Measurements from ENCODE around the gene PHB1.

PHB1 gene

DNA sequence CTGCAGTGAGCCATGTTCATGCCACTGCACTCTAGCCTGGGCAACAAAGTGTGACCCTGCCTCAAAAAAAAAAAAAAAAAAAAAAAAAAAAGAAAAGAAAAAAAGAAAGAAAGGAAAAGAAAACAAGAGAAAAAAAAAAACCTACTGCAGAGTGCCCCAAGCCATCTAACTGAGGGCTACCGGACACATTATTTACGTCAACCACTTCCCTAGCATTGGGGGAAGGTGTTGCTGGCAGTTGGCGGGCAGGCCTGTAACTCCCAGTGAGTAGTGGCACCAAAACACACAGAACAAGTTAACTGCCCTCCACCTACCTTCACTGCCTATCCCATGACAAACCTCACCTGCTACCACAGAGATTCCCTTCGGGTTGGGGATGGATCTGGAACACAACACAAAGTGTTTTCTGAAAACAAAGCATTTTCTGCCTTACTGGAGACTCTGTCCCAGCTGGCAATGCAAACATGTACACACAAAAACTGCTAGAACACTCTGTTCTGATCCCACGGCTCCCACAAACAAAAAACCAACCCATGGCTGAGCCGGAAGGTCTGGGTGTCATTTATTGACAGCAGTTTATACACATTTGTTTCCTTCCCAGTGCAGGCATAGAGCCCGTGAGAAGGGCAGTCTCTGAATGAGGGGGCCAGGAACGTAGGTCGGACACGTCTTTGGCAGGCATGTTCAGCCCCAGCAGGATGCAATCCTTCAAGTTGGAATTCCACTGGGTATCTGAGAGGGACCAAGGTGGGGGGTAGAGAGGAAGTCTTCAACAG is 11.0 kb downstream of the PHB1 start:
- peak overlapping the region; percentile 51 for H3K27ac ChIP-seq
- TF ChIP-seq, protein P1, sequence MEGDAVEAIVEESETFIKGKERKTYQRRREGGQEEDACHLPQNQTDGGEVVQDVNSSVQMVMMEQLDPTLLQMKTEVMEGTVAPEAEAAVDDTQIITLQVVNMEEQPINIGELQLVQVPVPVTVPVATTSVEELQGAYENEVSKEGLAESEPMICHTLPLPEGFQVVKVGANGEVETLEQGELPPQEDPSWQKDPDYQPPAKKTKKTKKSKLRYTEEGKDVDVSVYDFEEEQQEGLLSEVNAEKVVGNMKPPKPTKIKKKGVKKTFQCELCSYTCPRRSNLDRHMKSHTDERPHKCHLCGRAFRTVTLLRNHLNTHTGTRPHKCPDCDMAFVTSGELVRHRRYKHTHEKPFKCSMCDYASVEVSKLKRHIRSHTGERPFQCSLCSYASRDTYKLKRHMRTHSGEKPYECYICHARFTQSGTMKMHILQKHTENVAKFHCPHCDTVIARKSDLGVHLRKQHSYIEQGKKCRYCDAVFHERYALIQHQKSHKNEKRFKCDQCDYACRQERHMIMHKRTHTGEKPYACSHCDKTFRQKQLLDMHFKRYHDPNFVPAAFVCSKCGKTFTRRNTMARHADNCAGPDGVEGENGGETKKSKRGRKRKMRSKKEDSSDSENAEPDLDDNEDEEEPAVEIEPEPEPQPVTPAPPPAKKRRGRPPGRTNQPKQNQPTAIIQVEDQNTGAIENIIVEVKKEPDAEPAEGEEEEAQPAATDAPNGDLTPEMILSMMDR (conservative IDR thresholded peaks at IDR 0.05), result no peak

DNA sequence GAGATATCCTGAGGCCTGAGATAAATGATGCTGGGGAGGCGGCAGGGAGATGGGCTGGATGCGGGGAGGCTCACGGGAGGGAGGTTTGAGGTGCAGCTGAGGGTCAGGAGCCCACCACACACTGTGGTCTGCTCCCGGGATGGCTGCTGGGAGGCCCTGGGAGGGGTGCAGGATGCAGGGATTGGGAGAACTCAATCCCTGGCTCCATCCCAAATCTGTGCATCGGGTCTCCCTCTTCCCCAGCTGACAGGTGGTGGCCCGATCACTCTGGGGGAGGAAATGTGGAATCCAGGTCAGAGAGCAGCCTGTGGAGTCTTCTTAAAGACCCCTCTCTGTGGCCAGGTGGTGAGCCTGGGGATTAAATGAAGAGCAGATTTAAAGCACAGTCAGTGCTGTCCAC is 12.0 kb downstream of the PHB1 start:
- TF ChIP-seq, protein P1 (conservative IDR thresholded peaks at IDR 0.05), result no peak
- H3K27ac ChIP-seq, result peak overlapping the region; percentile 51; the same call in 1 of the 2 replicates

DNA sequence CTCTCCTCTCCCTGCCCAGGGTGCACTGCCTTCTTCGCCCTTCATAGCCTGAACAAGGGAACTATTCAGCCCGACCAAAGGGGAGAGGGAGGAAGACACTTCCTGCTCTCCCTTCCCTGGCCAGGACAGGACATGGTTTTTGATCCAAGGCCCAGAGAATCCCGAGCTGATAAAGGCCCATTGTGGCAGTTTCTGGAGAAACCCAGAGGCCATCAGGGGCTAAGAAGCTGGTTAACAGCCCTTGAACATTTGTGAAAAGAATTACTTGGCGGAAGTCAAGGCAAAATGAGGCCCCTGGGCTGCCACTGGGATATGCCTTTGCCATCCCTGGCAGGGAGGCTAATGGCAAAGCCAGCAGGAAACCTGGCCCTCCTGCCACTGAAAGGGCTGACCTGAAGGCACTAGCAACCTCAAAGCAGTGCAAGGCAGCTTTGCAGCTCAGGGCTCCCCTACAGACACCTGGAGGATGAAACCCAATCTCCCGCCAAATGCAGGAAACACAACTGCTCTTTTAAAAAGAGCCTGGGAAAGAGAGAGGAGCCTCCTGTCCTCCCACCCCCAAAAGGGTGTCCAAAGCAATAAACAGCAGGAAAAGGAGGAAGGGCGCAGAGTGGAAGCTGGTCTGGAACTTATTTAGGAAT is 12.6 kb downstream of the PHB1 start:
- TF ChIP-seq, protein P1 (conservative IDR thresholded peaks at IDR 0.05), result no peak
- H3K27ac ChIP-seq, result no peak overlapping the region

DNA sequence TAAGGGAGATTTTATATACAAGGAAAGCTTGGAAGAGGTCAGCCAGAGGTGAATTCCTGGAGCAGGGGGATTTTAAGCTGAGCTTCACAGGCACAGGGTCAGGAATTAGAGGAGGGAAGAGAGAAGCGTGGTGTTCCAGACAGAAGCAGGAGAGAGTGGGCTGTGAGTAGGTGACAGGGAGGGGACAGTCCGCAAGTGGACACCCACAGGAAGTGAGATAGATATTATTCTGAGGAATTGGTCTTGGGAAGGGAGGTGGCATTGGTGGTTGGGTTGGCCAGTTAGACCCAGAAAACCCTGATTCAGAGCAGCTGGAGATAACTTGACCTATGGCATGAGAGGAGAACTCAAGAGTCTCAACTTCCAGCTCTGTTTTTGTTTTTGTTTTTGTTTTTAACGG is 14.7 kb downstream of the PHB1 start:
- TF ChIP-seq, protein P1 (conservative IDR thresholded peaks at IDR 0.05), result no peak
- no peak overlapping the region for H3K27ac ChIP-seq

DNA sequence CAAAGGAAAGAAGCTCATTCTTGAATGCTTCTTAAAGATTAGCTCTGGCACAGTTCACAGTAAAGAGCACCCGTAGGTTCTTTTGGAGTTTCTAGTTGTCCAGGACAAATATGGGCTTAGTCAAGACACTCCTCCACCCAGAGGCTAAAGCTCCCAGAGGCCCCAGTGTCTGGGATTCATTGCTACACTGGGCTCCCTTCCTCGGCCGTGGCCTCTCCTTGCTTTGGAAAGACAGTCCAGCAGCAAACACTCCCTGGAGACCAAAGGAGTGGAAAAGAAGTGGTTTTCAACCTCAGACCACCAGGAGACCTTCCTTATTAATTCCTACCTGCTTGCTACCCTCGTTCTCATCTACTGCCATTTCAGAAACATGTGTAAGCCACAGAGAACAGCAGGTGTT is 17.1 kb downstream of the PHB1 start:
- TF ChIP-seq, protein P1 (conservative IDR thresholded peaks at IDR 0.05), result no peak
- no peak overlapping the region for H3K27ac ChIP-seq

DNA sequence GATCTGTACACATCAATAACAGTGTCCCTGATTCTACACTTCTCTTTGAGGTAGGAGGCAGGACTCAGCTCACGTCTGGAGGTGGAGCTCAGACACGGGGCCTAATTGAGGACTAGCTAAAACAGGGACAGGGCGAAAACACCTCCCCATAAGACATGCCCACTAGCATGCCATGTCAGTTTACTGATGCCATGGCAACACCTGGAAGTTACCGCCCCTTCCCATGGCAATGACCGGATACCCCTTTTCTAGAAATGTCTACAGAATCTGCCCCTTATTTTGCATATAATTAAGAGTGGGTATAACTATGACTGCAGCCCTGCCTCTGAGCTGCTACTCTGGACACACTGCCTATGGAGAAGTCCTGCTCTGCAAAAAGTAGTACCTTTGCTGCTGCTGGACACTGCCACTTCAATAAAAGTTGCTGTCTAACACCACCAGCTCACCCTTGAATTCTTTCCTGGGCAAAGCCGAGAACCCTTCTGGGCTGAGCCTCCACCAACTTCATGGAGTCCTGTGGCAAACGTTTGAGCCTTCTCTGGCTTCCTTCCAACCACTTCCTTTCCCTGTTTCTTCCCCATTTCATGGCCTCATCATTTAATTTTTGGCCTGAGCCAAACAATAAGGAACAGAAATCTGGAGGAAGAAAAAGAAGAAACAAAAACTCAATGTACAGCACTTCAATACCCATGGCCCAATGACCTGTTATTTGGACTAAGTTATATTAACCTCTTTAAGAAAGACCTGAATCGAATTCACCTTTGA is 21.0 kb downstream of the PHB1 start:
- TF ChIP-seq, protein P1 (conservative IDR thresholded peaks at IDR 0.05), result no peak
- no peak overlapping the region for H3K27ac ChIP-seq
